ENCODE results near the gene ARHGEF19. TPM values are rescaled to one million over a fixed set of nuclear protein-coding genes. Genes with fewer than 3 reads are reported as not detected.

Gene ARHGEF19
- total RNA-seq, 4 donors from 2014 or later: 1.1 to 16.0 (median 3.3) TPM

- TF ChIP-seq, protein P1, sequence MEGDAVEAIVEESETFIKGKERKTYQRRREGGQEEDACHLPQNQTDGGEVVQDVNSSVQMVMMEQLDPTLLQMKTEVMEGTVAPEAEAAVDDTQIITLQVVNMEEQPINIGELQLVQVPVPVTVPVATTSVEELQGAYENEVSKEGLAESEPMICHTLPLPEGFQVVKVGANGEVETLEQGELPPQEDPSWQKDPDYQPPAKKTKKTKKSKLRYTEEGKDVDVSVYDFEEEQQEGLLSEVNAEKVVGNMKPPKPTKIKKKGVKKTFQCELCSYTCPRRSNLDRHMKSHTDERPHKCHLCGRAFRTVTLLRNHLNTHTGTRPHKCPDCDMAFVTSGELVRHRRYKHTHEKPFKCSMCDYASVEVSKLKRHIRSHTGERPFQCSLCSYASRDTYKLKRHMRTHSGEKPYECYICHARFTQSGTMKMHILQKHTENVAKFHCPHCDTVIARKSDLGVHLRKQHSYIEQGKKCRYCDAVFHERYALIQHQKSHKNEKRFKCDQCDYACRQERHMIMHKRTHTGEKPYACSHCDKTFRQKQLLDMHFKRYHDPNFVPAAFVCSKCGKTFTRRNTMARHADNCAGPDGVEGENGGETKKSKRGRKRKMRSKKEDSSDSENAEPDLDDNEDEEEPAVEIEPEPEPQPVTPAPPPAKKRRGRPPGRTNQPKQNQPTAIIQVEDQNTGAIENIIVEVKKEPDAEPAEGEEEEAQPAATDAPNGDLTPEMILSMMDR (IDR thresholded peaks at IDR 0.05; ENCODE audit: low read depth): no peak
These were observed 4.8 kb upstream of the ARHGEF19 start for GRCh38 chr1:16217061-16217785.

GRCh38 chr1:16215882-16216753 lies 3.7 kb upstream of the ARHGEF19 start:
- TF ChIP-seq, protein P1 (IDR thresholded peaks at IDR 0.05; ENCODE audit: low read depth): no peak

DNA sequence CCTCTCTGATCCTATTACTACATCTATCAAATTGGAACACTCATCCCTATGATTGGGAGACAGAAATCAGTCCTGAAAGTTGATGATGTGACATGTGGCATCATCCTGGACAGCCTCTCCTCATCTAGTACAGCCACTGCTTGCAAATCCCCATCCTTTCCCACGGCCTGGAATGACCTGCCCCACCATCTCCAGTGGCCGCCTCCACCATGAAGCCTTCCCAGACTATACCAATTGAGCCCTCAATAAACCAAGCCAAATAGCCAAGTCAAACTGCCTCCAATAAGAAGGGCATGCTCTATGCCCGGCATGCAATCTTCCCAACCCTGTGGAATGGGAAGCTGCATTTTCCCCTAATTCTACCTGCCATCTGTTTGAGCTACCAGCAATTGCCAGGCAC lies 561 bp upstream of the ARHGEF19 start:
- TF ChIP-seq, protein P1 (IDR thresholded peaks at IDR 0.05; ENCODE audit: low read depth): no peak

- TF ChIP-seq, protein P1 (IDR thresholded peaks at IDR 0.05; ENCODE audit: low read depth): no peak
These were observed 628 bp downstream of the ARHGEF19 start for GRCh38 chr1:16211824-16212223.

GRCh38 chr1:16210581-16210980 lies 1.9 kb downstream of the ARHGEF19 start:
- TF ChIP-seq, protein P1 (IDR thresholded peaks at IDR 0.05; ENCODE audit: low read depth): no peak

DNA sequence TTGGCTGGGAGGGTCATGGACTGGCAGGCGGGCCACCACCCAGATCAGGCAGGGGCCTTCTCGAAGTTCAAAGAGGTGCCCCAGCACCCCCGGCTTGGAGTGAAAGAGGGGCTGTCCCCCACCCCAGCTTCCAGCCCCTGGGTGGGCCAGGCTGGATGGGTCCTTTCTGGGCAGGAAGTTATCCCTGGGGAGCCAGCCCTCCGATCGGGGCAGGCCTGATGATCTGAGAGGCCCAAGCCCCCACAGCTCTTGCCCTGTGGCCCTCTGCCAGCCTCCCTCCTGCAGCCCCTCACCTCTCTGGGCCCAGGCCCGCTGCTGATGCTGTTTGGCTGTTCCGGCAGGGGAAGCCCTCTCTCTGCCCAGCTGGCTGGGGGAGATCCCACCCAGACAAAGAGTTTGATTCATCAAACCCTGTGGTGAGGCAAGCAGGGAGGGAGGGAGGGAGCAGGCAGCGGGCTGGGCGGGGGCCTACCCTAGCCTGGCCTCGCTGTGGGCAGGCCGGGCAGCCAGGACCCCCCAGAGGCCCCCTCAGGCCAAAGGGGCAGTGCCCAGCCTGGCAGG lies 2.5 kb downstream of the ARHGEF19 start:
- TF ChIP-seq, protein P1 (IDR thresholded peaks at IDR 0.05; ENCODE audit: low read depth): no peak
